Kidney (tissue), 14 donors: ENCODE results near the gene GOLPH3. TPM values are rescaled to one million over a fixed set of nuclear protein-coding genes. Genes with fewer than 3 reads are reported as not detected.

ENCODE experiments used
- DNase-seq, 5 donors: peaks; one replicate each; pipeline ENCODE4 v3.0.0-alpha.2; 2013 to 2020
- FAIRE-seq: peaks from 2 replicates; lab custom pipeline; 2012; peaks lifted over from hg19 to GRCh38; lab: Jason Lieb, UNC
- H3K27ac ChIP-seq, 2 donors: one replicate each; pipeline ENCODE4 v1.7.0; 2013; ENCODE audit warnings: low read depth in 2 of 2, low read length in 2 of 2, inconsistent platforms in 1 of 2
- H3K27me3 ChIP-seq: one replicate; pipeline ENCODE4 v1.7.1; 2013; ENCODE audit warnings: low read length, inconsistent platforms; ENCODE audit not compliant: control insufficient read depth, insufficient read depth
- H3K36me3 ChIP-seq, 3 donors: one replicate each; pipeline versions ENCODE4 v1.7.0 to v1.7.1; 2013; ENCODE audit warnings: low read length in 3 of 3, control low read depth in 1 of 3, inconsistent platforms in 1 of 3; ENCODE audit not compliant: insufficient read depth in 3 of 3, control insufficient read depth in 2 of 3
- H3K4me1 ChIP-seq, 3 donors: one replicate each; pipeline versions ENCODE4 v1.7.0 to v1.7.1; 2013; ENCODE audit warnings: low read length in 3 of 3, inconsistent platforms in 1 of 3, low read depth in 1 of 3; ENCODE audit not compliant: control insufficient read depth in 2 of 3, insufficient read depth in 2 of 3
- H3K4me3 ChIP-seq, 3 donors: one replicate each; pipeline versions ENCODE4 v1.7.0 to v1.8.1; 2013; ENCODE audit warnings: low read length in 3 of 3, control low read depth in 1 of 3, inconsistent platforms in 1 of 3
- H3K9ac ChIP-seq, 3 donors: one replicate each; pipeline versions ENCODE4 v1.7.0 to v1.7.1; 2013; ENCODE audit warnings: low read length in 3 of 3, control low read depth in 1 of 3, inconsistent platforms in 1 of 3
- H3K9me3 ChIP-seq, 3 donors: one replicate each; pipeline versions ENCODE4 v1.7.0 to v1.7.1; 2013; ENCODE audit warnings: low read length in 3 of 3, control low read depth in 1 of 3, inconsistent platforms in 1 of 3; ENCODE audit not compliant: control insufficient read depth in 2 of 3, insufficient read depth in 1 of 3
- CTCF ChIP-seq: IDR thresholded peaks from 3 replicates; pipeline ENCODE4 v1.5.1; 2012; ENCODE audit warnings: mild to moderate bottlenecking, moderate library complexity, borderline replicate concordance; ENCODE audit not compliant: insufficient read depth; ENCODE audit errors: extremely low read depth
- intact Hi-C: fragments of 100-400 bp; cut with DNase I; formaldehyde crosslinking; loops from one replicate; pipeline ENCODE4 v1.11.1; 2022
- polyA plus RNA-seq: library from polyadenylated mRNA; stranded (reverse); fragments of 350-450 nt; fragmentation: Illumina TruSeq; extraction: RNeasy Lipid Tissue Mini Kit (QIAGEN cat#74804); gene quantifications from one replicate; pipeline ENCODE4 v1.2.3, GENCODE V29; 2014; ENCODE audit warnings: low read depth, low replicate concordance; ENCODE audit not compliant: insufficient read depth
- total RNA-seq: library from RNA; stranded (reverse); fragmentation: NEBNext Ultra II Directional; extraction: Animal tissue kit (Norgen Biotek cat#: 25700); gene quantifications from one replicate; pipeline ENCODE4 v1.2.1, GENCODE V29; 2021
- donor health status: control.
- donor health status: control.
- donor health status: control.
- donor health status: control.
- donor health status: control.
- donor health status: DM: yes; HTN: yes; CAD: no.
- donor health status: Normal renal cell carcinoma (clear cell type).

GOLPH3 gene
- total and polyA plus RNA-seq, 2 donors from 2014 or later, result 38.5 to 118 TPM

DNA sequence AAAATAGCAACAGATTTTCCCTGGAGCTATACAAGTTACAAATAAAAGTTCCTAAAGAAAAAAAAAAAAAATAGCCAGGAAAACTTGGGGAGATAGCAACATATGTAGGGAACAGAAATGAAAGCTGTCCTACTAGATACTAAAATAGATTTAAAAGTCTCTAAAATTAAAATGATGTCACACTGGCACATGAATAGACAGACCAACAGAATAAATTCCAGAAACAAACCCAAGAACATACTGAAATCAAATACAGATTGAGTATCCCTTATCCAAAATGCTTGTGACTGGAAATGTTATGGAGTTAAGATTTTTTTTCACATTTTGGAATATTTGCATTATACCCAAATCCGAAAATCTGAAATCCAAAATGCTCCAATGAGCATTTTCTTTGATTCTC is 23.8 kb downstream of the GOLPH3 start:
- H3K27ac ChIP-seq, result no peak overlapping the region
- no peak for TF ChIP-seq CTCF
- H3K9me3 ChIP-seq, result no peaks in the 10 kb centered on the region
- H3K4me1 ChIP-seq, result peaks cover 0 to 19% (median 4%) of the 10 kb centered on the region in 3 donors
- FAIRE-seq (no peak), DNase-seq (no peak)
- intact Hi-C loops, result no loop called here
- H3K9ac ChIP-seq, result no peak overlapping the region
- no peak overlapping the region for H3K4me3 ChIP-seq
- H3K36me3 ChIP-seq, result no peaks in the 10 kb centered on the region
- no peaks in the 10 kb centered on the region for H3K27me3 ChIP-seq

DNA sequence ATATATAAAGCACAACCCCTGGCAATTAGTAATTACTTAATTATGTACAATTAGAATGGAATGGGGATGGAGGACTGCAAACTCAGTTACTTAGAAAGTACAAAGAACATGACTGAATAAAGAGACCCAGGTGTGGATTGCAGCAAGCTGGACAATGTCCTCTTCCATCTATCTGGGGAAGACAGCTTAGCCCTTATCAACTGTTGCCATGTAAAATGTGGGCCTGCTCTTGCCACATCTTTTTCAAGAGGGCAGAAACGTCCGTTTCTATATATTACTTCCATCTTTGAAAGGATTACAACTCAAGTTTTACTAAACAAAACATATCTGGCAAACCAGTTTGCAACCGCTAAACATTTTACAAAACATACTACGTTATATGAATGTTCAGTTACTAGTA is 26.2 kb downstream of the GOLPH3 start:
- intact Hi-C loops, result no loop called here
- FAIRE-seq (no peak), DNase-seq (no peak)
- H3K9me3 ChIP-seq, result no peaks in the 10 kb centered on the region
- H3K4me3 ChIP-seq, result no peak overlapping the region
- H3K27ac ChIP-seq, result no peak overlapping the region
- H3K36me3 ChIP-seq, result no peaks in the 10 kb centered on the region
- no peaks in the 10 kb centered on the region for H3K27me3 ChIP-seq
- H3K9ac ChIP-seq, result no peak overlapping the region
- no peak for TF ChIP-seq CTCF
- peaks cover 0 to 15% (median 9%) of the 10 kb centered on the region in 3 donors for H3K4me1 ChIP-seq

DNA sequence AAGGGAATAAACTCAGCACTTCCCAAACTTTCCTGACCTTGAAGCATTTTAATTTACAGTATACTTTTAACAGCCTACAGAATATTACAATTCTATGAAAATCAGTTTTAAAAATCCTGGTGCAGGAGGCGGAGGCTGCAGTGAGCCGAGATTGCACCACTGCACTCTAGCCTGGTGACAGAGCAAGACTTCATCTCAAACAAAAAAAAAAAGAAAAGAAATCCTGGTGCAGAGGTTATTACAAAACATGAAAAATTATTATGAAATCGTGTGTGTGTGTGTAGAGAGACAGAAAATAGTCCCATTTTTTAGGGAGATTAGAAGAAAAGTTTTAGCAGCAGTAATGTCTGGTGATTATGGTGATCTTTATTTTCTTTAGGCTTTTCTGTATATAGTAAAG is 26.9 kb downstream of the GOLPH3 start:
- no peak for TF ChIP-seq CTCF
- Histone ChIP-seq H3K9me3 (no peaks in the 10 kb centered on the region), H3K4me1 (peaks cover 0 to 15% (median 9%) of the 10 kb centered on the region in 3 donors), H3K4me3 (no peak overlapping the region), H3K27me3 (no peaks in the 10 kb centered on the region), H3K9ac (no peak overlapping the region), H3K36me3 (no peaks in the 10 kb centered on the region), H3K27ac (no peak overlapping the region)
- intact Hi-C loops, result no loop called here
- FAIRE-seq, result no peak
- no peak for DNase-seq

DNA sequence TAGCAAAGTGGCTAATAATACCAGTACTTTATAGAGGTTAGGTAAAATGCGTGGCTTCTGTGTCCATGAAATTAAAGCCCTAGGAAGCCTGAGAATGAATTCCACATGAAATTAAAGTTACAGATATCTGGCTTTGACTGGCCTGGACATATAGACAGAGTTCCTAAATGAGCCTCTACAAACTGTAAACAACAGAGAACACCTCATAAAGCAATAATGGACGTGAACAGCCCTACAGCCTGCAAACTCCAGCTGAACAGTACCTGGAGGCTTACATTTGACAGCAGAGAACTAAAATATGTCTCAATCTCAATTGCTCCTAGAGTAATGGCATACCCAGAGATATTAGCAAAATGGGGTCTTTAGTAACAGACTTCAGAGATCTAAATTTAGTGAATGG is 28.7 kb downstream of the GOLPH3 start:
- no peaks in the 10 kb centered on the region for H3K36me3 ChIP-seq
- DNase-seq (no peak), FAIRE-seq (no peak)
- H3K27ac ChIP-seq, result no peak overlapping the region
- peaks cover 0 to 11% (median 9%) of the 10 kb centered on the region in 3 donors for H3K4me1 ChIP-seq
- no peaks in the 10 kb centered on the region for H3K27me3 ChIP-seq
- no peaks in the 10 kb centered on the region for H3K9me3 ChIP-seq
- no peak overlapping the region for H3K4me3 ChIP-seq
- intact Hi-C loops, result no loop called here
- TF ChIP-seq CTCF, result no peak
- no peak overlapping the region for H3K9ac ChIP-seq
